Measurements from ENCODE around the gene GCC1.

DNA sequence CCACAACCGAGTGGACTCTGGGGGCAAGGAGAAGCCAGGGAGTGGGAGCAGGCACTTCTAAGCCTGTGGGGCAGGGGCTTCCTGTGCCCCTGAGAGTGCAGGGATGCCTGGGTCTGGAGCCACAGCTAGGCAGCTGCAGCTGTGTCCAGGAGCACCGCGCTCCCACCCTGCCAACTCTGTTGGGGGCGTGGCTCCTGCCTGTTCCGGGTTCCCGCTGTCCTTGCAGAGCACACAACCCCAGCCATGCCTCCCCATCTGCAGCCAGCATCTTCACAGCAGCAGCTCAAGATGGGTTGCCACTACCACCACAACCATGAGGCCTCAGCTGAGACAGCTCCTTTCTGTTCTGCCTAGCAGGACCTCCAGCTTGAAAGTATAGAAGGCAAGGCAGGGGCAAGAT lies 23.9 kb upstream of the GCC1 start:
- TF ChIP-seq, protein P1, sequence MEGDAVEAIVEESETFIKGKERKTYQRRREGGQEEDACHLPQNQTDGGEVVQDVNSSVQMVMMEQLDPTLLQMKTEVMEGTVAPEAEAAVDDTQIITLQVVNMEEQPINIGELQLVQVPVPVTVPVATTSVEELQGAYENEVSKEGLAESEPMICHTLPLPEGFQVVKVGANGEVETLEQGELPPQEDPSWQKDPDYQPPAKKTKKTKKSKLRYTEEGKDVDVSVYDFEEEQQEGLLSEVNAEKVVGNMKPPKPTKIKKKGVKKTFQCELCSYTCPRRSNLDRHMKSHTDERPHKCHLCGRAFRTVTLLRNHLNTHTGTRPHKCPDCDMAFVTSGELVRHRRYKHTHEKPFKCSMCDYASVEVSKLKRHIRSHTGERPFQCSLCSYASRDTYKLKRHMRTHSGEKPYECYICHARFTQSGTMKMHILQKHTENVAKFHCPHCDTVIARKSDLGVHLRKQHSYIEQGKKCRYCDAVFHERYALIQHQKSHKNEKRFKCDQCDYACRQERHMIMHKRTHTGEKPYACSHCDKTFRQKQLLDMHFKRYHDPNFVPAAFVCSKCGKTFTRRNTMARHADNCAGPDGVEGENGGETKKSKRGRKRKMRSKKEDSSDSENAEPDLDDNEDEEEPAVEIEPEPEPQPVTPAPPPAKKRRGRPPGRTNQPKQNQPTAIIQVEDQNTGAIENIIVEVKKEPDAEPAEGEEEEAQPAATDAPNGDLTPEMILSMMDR (IDR thresholded peaks at IDR 0.05) = no peak
- no peak for TF ChIP-seq POLR2A (IDR thresholded peaks at IDR 0.05)

All from vagina (tissue), 2 donors.